Mammary epithelial cell (primary cell): ENCODE data around the gene NCKAP5.

ENCODE experiments used
- CTCF ChIP-seq, 2 donors: IDR thresholded peaks in 1 of 2; conservative IDR thresholded peaks in 1 of 2; 2 replicates each; pipeline ENCODE4 v1.5.1; 2011 to 2012; ENCODE audit warnings: inconsistent platforms in 2 of 2, low read length in 2 of 2, mild to moderate bottlenecking in 2 of 2, control low read depth in 1 of 2, low read depth in 1 of 2; ENCODE audit not compliant: insufficient read depth in 1 of 2; ENCODE audit errors: extremely low read depth in 1 of 2
- EZH2 ChIP-seq: IDR thresholded peaks from 2 replicates; pipeline ENCODE4 v1.6.1; 2012; ENCODE audit warnings: low read length, inconsistent platforms, borderline replicate concordance

GRCh38 chr2:133352719-133353118, 215.5 kb downstream of the NCKAP5 start:
- TF ChIP-seq CTCF (conservative IDR thresholded peaks at IDR 0.05 in 1 of 2, IDR thresholded peaks at IDR 0.05 in 1 of 2; ENCODE audit: extremely low read depth in 1 of 2, insufficient read depth in 1 of 2, low read depth in 1 of 2, low read length in 2 of 2) (no peak), EZH2 (no peak)
